NCI-H1092 (cell line): ENCODE results near the gene CDH12.

Source experiments
- DNase-seq: peaks from one replicate; lab custom pipeline; 2025; lab: John Stamatoyannopoulos, UW

The CDH12 gene

GRCh38 chr5:21711866-21712758 lies 1141.0 kb downstream of the CDH12 start:
- no peak for DNase-seq

- DNase-seq, result no peak
These were observed 1143.4 kb downstream of the CDH12 start for GRCh38 chr5:21709770-21710169.

- no peak for DNase-seq
These were observed 1148.0 kb downstream of the CDH12 start for GRCh38 chr5:21704974-21705668.

GRCh38 chr5:21701317-21701716 lies 1151.8 kb downstream of the CDH12 start:
- no peak for DNase-seq
